ENCODE measurements around the gene AP1S1.

DNA sequence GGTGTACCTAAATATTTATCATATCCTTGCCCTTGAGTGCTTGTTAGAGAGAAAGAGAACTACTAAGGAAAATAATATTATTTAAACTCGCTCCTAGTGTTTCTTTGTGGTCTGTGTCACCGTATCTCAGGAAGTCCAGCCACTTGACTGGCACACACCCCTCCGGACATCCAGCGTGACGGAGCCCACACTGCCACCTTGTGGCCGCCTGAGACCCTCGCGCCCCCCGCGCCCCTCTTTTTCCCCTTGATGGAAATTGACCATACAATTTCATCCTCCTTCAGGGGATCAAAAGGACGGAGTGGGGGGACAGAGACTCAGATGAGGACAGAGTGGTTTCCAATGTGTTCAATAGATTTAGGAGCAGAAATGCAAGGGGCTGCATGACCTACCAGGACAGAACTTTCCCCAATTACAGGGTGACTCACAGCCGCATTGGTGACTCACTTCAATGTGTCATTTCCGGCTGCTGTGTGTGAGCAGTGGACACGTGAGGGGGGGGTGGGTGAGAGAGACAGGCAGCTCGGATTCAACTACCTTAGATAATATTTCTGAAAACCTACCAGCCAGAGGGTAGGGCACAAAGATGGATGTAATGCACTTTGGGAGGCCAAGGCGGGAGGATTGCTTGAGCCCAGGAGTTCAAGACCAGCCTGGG, 15.9 kb upstream of the AP1S1 start:
- no peak for TF ChIP-seq EZH2 (IDR thresholded peaks at IDR 0.05; ENCODE audit: insufficient read depth, poor library complexity, severe bottlenecking)
- TF ChIP-seq EZH2phosphoT487 (IDR thresholded peaks at IDR 0.05; ENCODE audit: insufficient read depth, low read depth): no peak

Data from GM23248 (cell line).